ENCODE measurements around the gene NUP37.

The NUP37 gene

GRCh38 chr12:102063069-102063468, 56.8 kb downstream of the NUP37 start:
- peaks cover 2% of the 10 kb centered on the region for H3K27me3 Mint-ChIP-seq

DNA sequence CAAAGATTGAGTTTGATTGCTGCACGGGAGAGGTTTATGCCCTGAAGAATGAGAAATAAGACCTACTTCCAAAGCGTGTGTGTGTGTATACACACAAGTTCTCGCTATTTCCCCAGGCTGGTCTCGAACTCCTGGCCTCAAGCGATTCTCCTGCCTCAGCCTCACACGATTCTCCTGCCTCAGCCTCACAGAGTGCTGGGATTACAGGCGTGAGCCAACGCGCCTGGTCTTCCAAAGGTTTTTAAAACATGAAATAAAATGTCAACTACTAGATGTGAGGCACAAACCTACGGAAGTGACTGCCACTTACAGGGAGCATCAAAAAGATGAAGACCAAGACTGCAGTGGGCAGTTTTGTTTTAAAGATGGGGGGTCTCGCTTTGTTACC, 57.5 kb downstream of the NUP37 start:
- peaks cover 29% of the 10 kb centered on the region for H3K36me3 Mint-ChIP-seq (ENCODE audit: low read depth)
- intact Hi-C loops (cut with micrococcal nuclease) = loop anchor here (1.0 to 10.0 kb wide), 2 partner anchors 58 to 148 kb away; partner anchors contain the start of genes NUP37 and PARPBP
- no peak overlapping the region for H3K27ac Mint-ChIP-seq
- H3K4me3 Mint-ChIP-seq = no peak overlapping the region
- peaks cover 10% of the 10 kb centered on the region for H3K4me1 Mint-ChIP-seq (ENCODE audit: low read depth)
- H3K9me3 Mint-ChIP-seq = no peaks in the 10 kb centered on the region
- no peaks in the 10 kb centered on the region for H3K27me3 Mint-ChIP-seq

More at GRCh38 chr12:102063069-102063468, 56.8 kb downstream of the NUP37 start:
- peaks cover 10% of the 10 kb centered on the region for H3K4me1 Mint-ChIP-seq (ENCODE audit: low read depth)
- no peaks in the 10 kb centered on the region for H3K9me3 Mint-ChIP-seq
- H3K4me3 Mint-ChIP-seq = no peak overlapping the region
- peaks cover 23% of the 10 kb centered on the region for H3K36me3 Mint-ChIP-seq (ENCODE audit: low read depth)
- H3K27ac Mint-ChIP-seq = no peak overlapping the region
- intact Hi-C loops (cut with micrococcal nuclease) = loop anchor here (10.0 kb wide), 1 partner anchor 148 kb away; no protein-coding TSS in a partner anchor

GRCh38 chr12:102061560-102062418, 58.1 kb downstream of the NUP37 start, which contains the start of gene WASHC3:
Gene WASHC3, minus strand, starts transcription at chr12:102061991. Its CDS starts 29 bp downstream, at chr12:102061962.
- Mint-ChIP-seq H3K36me3 (ENCODE audit: low read depth) (peaks cover 35% of the 10 kb centered on the region), H3K27me3 (no peaks in the 10 kb centered on the region), H3K4me1 (ENCODE audit: low read depth) (peaks cover 10% of the 10 kb centered on the region), H3K27ac (peak within 1 kb of the TSS; percentile 92), H3K4me3 (peak within 1 kb of the TSS; percentile 89), H3K9me3 (no peaks in the 10 kb centered on the region)
- intact Hi-C loops (cut with micrococcal nuclease) = loop anchor here (1.0 to 10.0 kb wide), 2 partner anchors 59 to 147 kb away; partner anchors contain the start of genes NUP37 and PARPBP

- intact Hi-C loops (cut with micrococcal nuclease) = loop anchor here (10.0 kb wide), 1 partner anchor 146 kb away; no protein-coding TSS in a partner anchor
- Mint-ChIP-seq H3K4me1 (ENCODE audit: low read depth) (peaks cover 10% of the 10 kb centered on the region), H3K4me3 (peak overlapping the region; percentile 89), H3K27ac (peak overlapping the region; percentile 92), H3K36me3 (ENCODE audit: low read depth) (peaks cover 42% of the 10 kb centered on the region), H3K9me3 (no peaks in the 10 kb centered on the region), H3K27me3 (no peaks in the 10 kb centered on the region)
Observed at GRCh38 chr12:102061096-102061559, 58.8 kb downstream of the NUP37 start.

DNA sequence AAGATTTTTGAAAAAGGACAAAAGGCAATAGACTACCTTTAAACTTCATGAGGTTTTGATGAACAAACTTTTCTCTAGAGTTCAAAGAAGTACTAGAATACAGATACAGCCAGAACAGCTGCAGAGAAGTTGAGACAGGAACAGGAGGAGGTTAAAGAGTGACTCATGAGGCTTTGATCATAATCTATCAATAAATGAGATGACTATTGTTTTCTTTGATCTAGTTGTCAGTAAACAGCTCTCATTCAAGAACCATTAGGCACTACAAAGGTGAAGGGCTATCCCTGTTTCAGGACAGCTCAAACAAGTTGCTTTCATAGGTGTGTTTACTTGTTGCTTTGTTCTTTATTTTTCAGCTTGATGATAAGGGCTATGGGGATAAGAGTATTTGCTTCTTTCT, 60.6 kb downstream of the NUP37 start:
- Mint-ChIP-seq H3K4me3 (no peak overlapping the region), H3K4me1 (ENCODE audit: low read depth) (peaks cover 10% of the 10 kb centered on the region), H3K36me3 (ENCODE audit: low read depth) (peaks cover 60% of the 10 kb centered on the region), H3K27me3 (no peaks in the 10 kb centered on the region), H3K27ac (no peak overlapping the region), H3K9me3 (no peaks in the 10 kb centered on the region)
- intact Hi-C loops (cut with micrococcal nuclease) = no loop called here

- intact Hi-C loops (cut with micrococcal nuclease) = no loop called here
- Mint-ChIP-seq H3K4me3 (no peak overlapping the region), H3K36me3 (ENCODE audit: low read depth) (peaks cover 87% of the 10 kb centered on the region), H3K9me3 (no peaks in the 10 kb centered on the region), H3K27me3 (no peaks in the 10 kb centered on the region), H3K27ac (no peak overlapping the region), H3K4me1 (ENCODE audit: low read depth) (peaks cover 17% of the 10 kb centered on the region)
Observed at GRCh38 chr12:102054345-102054744, 65.6 kb downstream of the NUP37 start.

- Mint-ChIP-seq H3K36me3 (ENCODE audit: low read depth) (peaks cover 84% of the 10 kb centered on the region), H3K9me3 (no peaks in the 10 kb centered on the region), H3K27ac (no peak overlapping the region), H3K27me3 (no peaks in the 10 kb centered on the region), H3K4me3 (no peak overlapping the region), H3K4me1 (ENCODE audit: low read depth) (peaks cover 11% of the 10 kb centered on the region)
- intact Hi-C loops (cut with micrococcal nuclease) = no loop called here
Observed at GRCh38 chr12:102053062-102053349, 66.9 kb downstream of the NUP37 start.

- intact Hi-C loops (cut with micrococcal nuclease) = no loop called here
- no peak overlapping the region for H3K27ac Mint-ChIP-seq
- H3K4me1 Mint-ChIP-seq (ENCODE audit: low read depth) = peaks cover 11% of the 10 kb centered on the region
- peaks cover 81% of the 10 kb centered on the region for H3K36me3 Mint-ChIP-seq (ENCODE audit: low read depth)
- H3K9me3 Mint-ChIP-seq = no peaks in the 10 kb centered on the region
- no peaks in the 10 kb centered on the region for H3K27me3 Mint-ChIP-seq
- H3K4me3 Mint-ChIP-seq = no peak overlapping the region
Observed at GRCh38 chr12:102052192-102053061, 67.5 kb downstream of the NUP37 start.

DNA sequence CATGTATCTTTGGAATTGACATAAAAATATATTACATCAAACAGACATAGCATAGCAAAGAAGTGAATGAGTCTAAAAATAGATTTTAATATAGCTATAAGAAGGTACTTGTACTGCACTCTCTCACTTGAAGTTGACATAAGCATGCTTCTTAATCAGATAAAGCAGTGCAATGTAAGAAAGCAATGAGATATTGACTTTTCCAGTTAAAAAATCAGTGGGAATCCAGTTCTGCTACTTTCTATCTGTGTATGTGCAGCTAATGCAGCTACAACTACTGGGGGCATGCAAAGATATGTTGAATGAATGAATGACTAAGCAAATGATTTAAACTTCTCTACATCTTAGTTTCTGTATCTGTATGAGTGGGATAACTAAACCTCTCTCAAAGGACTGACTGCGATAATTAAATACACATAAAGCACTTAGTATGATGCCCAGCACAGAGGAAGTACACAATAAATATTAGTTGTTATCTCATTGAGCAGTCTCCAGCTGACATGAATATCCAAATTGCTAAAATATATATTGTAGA, 68.4 kb downstream of the NUP37 start:
- intact Hi-C loops (cut with micrococcal nuclease) = no loop called here

DNA sequence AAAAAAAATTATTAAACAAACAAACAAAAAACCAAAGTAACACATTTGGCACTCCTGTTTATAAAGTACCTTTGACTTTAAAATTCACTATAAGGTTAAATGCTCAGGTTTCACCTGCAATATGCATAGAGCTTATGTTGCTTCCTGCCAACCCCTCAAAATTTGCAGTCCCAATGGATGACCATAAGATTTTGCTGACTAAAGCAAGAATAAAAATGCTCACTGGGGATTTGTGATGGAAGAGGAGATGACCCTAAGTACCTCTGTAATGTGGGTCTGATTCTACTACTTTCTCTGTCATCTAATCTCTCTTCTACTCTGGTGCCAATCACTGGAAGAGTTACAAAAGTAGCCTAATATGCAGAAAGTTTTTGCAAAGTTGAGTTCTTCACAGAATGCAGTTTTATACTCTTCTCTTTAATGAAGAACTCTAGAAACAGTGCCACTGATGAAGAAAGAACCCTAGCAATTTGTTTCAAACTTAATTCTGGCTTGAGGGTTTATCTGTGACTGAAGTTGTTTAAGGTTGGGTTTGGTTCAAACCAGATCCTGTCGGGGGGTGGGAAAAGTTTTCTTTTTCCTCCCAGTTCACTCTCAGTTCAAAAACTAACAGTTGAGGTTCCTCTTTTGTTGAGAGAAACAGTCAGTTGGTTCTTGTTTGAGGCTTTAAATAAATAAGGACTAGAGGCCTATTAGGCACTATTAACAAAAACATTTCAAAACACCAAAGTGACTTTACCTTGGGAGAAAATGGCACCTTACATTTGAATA, 69.1 kb downstream of the NUP37 start:
- peaks cover 11% of the 10 kb centered on the region for H3K4me1 Mint-ChIP-seq (ENCODE audit: low read depth)
- H3K4me3 Mint-ChIP-seq = no peak overlapping the region
- H3K27ac Mint-ChIP-seq = no peak overlapping the region
- H3K9me3 Mint-ChIP-seq = no peaks in the 10 kb centered on the region
- H3K27me3 Mint-ChIP-seq = no peaks in the 10 kb centered on the region
- H3K36me3 Mint-ChIP-seq (ENCODE audit: low read depth) = peaks cover 72% of the 10 kb centered on the region
- intact Hi-C loops (cut with micrococcal nuclease) = no loop called here

More for the DNA sequence above, 68.4 kb downstream of the NUP37 start:
- no peak overlapping the region for H3K27ac Mint-ChIP-seq
- no peak overlapping the region for H3K4me3 Mint-ChIP-seq
- no peaks in the 10 kb centered on the region for H3K9me3 Mint-ChIP-seq
- no peaks in the 10 kb centered on the region for H3K27me3 Mint-ChIP-seq
- H3K36me3 Mint-ChIP-seq (ENCODE audit: low read depth) = peaks cover 72% of the 10 kb centered on the region
- peaks cover 11% of the 10 kb centered on the region for H3K4me1 Mint-ChIP-seq (ENCODE audit: low read depth)

GRCh38 chr12:102043928-102044327, 76.0 kb downstream of the NUP37 start:
- Mint-ChIP-seq H3K9me3 (no peaks in the 10 kb centered on the region), H3K4me1 (ENCODE audit: low read depth) (no peaks in the 10 kb centered on the region), H3K4me3 (no peak overlapping the region), H3K27me3 (no peaks in the 10 kb centered on the region), H3K27ac (no peak overlapping the region), H3K36me3 (ENCODE audit: low read depth) (peaks cover 41% of the 10 kb centered on the region)
- intact Hi-C loops (cut with micrococcal nuclease) = no loop called here

DNA sequence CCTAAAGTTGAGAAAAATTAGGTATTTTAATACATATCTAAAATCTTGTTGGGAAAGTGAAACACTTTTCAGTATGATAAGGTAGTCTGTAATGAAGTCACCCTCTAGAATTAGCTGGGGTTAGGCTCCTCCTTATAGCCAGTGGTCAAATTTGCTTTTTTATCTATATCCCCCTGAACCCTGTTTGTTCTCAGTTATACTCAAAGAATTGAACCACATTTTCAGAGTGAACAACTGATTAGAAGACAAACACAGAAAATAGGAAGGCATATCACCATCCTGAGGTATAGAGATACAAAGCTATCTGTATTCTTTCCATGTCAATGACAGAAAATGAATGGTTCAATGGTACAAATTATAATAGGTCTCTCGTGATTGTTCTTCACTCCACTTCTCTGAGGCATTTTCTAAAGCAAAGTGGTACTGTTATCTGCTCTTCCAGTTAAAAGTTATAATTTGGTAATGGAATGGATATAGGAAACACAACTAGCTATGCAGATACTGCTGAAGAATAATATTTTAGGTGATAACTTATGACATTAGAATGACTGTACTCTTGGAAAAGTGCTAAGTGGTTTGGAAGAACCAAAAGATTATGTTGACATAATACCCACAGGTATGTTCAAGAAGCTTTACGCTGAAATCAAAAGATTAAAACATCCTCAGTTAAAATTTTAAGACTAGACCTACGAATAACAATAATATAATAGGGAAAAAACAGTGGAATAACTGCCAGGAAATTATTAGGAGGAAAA, 85.7 kb downstream of the NUP37 start:
- intact Hi-C loops (cut with micrococcal nuclease) = no loop called here
- Mint-ChIP-seq H3K4me3 (no peak overlapping the region), H3K27ac (no peak overlapping the region), H3K27me3 (no peaks in the 10 kb centered on the region), H3K36me3 (ENCODE audit: low read depth) (peaks cover 72% of the 10 kb centered on the region), H3K4me1 (ENCODE audit: low read depth) (no peaks in the 10 kb centered on the region), H3K9me3 (no peaks in the 10 kb centered on the region)

- intact Hi-C loops (cut with micrococcal nuclease) = no loop called here
- no peaks in the 10 kb centered on the region for H3K4me1 Mint-ChIP-seq (ENCODE audit: low read depth)
- H3K4me3 Mint-ChIP-seq = no peak overlapping the region
- no peaks in the 10 kb centered on the region for H3K9me3 Mint-ChIP-seq
- H3K27ac Mint-ChIP-seq = no peak overlapping the region
- peaks cover 65% of the 10 kb centered on the region for H3K36me3 Mint-ChIP-seq (ENCODE audit: low read depth)
- H3K27me3 Mint-ChIP-seq = no peaks in the 10 kb centered on the region
Observed at GRCh38 chr12:102031852-102032251, 88.1 kb downstream of the NUP37 start.

Data from dendritic cell treated with granulocyte-macrophage colony-stimulating factor and Interleukin-4, amounts not matched to agents 40 ng/mL and 50 ng/mL, for 4 days (primary cell).